H54 (cell line): ENCODE measurements around the gene ITPKB.

Experiments
- DNase-seq: peaks from one replicate; pipeline ENCODE4 v3.0.0; 2011; ENCODE audit warnings: low spot score, mixed read lengths; ENCODE audit not compliant: insufficient read length
- FAIRE-seq: peaks from 3 replicates; lab custom pipeline; 2011; peaks lifted over from hg19 to GRCh38; lab: Jason Lieb, UNC
- POLR2A ChIP-seq: IDR thresholded peaks from 2 replicates; pipeline ENCODE4 v1.6.1; 2011; ENCODE audit warnings: low read depth, mild to moderate bottlenecking, low read length

The ITPKB gene

DNA sequence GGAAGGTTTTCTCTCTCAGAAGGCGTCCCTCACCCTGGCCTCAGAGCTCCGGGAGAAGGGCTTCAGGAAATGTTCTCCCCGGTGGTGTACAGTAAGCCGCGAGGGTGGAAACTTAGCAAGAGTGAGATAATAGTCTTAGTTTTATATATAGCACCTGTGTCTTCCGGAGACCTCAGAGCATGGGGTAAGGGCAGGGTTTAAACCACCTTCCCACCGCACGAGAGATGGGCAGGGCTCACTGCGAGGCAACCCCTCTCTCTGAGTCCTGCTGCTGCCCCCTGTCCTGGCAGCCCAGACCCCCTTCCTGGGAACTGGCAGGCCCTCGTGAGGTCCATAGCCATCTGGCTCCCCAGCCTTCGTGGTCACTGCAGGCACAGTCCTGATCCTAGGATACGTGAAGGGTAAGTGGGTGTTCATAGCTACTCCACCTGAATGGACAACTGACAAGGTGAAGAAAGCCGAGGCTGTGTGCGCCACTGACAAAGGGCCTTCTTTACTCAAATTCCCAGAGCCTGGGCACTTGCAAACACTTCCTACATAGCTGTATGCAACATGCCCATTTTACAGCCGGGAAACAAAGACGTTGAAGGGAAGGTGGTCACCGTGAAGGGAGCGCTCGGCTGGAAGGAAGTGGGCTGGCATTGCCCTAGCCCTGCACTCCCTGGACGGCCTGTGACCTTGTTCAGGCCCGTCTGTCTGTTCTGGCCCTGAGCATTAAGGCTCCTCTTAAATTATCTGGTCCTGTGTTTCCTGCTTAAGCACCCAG lies 26.9 kb downstream of the ITPKB start:
- no peak for FAIRE-seq
- DNase-seq: no peak
- TF ChIP-seq POLR2A: no peak

DNA sequence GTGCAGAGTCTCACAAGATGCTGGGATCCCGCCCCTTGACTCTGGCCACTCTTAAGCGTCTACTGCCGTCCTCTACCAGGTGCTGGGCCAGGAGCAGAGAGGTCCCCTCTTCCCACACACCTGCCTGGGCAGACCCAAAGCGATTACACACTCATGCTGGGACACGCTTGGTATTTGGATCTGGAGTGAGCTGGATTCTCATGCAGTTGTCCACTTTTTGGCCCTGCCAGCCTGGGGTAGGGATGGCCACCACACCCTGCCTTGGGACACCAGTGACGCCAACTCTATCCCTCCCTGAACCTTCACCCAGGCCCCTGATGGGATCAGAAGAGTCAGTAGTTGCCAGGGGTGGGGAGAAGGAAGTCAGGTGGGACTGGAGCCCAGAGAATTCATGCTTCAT lies 28.6 kb downstream of the ITPKB start:
- no peak for TF ChIP-seq POLR2A
- FAIRE-seq: no peak

DNA sequence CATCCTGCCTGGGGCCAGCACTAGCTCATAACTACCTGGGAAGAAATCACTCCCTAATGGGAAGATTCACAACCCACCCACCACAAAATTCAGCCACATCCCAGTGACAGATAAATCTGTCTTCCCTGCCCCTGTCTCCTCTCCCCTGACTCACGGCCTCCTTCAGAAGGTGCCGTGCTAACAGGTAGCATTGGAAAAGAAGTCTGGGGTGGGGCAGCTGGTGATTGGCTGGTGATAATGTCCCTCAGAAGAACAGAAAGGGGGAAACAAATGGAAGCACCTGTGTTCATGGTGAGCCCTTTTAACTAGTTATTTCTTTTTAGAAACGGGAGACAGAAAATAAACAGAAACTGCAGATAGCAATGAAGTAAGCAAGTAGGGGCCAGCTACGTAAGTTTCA lies 29.1 kb downstream of the ITPKB start:
- DNase-seq (no peak), FAIRE-seq (no peak)
- no peak for TF ChIP-seq POLR2A

More for the DNA sequence above, 28.6 kb downstream of the ITPKB start:
- DNase-seq: no peak

DNA sequence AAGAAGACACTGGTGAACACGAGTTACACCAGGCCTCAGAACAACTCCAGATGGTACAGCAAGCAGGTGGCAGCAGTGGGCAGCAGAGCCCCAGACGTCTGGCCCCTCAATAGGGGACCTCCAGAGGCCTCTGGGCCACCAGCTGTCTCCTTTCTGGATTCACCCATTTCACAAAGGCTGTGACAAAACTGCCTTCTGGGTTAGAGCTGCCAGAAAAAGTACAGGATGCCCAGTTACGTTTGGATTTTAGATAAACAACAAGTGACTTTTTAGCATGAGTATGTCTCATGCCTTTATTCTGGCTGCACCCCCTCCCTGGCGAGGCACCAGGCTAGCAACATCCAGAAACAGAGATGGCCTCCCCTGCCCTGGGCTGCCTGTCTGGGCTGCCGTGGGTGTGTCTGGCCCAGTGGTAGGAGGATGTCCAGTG lies 30.1 kb downstream of the ITPKB start:
- FAIRE-seq (no peak), DNase-seq (no peak)
- TF ChIP-seq POLR2A: no peak

DNA sequence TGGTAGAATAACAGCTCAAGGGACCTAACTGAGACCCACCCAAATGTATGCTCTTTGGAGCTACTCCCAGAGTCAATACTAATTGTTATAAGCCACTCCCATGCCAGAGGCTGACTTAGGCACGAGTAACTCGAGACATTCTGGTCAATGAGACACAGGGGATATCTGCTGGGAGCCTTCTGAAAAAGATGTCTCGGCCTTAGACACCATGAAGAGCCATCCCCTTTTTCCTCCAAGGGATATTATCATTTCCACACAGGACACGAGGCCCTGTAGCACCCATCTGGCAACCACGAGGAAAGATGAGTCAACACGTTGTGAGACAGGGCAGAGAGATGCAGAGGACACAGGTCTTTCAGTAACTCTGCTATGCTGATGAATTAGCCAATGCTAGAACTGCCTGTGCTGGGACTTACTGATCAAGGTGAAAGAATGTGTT lies 30.7 kb downstream of the ITPKB start:
- TF ChIP-seq POLR2A: no peak
- DNase-seq: peak; percentile 65
- peak; percentile 30 for FAIRE-seq

DNA sequence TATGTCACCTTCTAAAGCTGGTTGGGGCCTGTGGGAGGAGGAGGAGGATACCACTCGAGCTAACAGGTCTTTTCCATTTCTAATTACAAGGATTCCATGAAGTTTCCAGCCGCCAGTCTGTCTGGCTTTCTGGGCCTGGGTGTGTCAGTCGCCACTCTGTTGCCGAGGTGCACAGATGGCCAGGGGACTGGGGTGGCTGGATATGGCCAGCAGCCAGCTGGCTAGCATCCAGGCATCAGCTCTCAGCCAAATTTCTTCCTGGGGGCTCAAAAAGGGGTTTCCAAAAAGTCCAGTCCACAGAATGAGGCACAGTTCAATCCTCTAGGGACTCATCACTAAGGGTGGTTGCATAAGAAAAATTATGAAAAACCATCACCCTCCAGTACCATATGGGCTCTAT lies 32.4 kb downstream of the ITPKB start:
- FAIRE-seq: no peak
- TF ChIP-seq POLR2A: no peak
- DNase-seq: no peak

DNA sequence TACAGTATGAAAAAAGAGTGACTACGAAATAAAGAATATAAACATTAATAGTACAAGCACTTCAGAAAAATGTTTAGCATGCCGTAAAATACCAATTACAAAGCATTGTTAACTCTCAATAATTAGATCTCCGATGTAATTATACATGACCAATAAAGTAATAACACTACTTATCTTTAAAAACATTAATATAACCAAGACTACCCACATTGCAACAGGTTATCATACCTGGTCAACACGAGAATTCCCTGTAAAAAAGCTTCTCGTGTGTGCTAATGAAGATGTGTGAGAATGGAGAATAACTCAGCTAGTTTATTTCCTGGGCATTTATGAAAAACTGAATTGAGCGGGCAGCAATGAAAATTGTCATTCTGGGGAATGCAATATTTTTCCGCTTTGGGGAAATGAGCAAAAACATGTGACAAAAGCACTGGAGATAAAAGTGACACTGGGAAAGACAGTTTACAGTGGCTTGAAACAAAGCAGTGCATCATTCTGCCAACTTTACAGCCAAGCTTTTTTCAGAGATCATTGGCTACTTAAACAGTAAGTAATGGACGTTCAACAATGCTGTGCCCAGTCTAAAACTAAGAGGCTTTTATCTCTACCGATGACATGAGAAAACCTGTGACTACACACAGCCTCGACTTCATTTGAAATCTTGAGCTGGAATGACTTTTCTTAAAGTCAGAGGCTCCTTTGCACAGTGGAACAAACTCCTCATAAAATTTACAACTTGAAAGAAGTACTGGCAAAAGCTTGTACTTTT lies 34.7 kb downstream of the ITPKB start:
- FAIRE-seq (no peak), DNase-seq (no peak)
- no peak for TF ChIP-seq POLR2A

DNA sequence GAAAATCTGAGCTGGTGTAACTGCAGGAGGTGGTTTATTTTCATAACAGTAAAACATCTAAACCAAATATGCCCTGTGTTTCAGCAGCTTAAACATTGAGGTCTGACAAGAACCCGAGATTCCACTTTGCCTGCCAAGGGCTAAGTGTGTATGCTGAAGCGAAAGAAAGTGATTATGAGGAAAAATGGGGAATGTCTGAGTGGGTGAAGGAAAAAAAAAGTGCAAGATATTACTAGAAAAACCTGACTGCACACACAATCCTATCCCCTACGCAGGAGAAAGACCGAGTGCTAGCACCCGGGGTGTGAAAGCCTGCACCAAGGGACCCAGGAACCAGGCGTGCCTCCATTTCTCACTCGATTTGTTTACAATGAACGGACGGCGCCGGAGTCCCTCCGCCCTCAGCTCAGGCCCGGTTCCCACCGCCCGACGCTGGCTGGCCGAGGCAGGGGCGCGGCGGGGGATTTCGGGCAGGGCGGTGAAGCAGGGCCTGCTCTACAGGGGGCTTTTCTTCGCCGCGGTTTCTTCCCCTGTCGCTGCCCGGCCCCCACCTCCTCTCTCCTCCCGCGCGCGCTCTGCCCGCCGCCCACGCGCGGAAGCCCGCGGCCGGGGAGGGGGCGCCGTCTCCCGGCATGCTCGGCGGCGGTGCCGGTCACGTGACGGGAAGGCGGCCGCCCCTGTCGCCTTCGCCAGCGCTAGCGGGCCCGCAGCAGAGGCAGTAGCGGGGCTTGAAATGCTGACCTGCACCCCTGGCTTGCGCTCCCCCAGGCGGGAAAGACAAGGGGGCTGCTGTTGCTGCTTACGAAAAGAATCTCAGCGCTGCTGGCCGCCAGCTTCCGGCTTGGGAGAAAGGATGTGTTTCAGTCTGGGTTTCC lies 35.9 kb downstream of the ITPKB start:
- peak; percentile 65 for DNase-seq
- no peak for FAIRE-seq
- peak; percentile 91 for TF ChIP-seq POLR2A

DNA sequence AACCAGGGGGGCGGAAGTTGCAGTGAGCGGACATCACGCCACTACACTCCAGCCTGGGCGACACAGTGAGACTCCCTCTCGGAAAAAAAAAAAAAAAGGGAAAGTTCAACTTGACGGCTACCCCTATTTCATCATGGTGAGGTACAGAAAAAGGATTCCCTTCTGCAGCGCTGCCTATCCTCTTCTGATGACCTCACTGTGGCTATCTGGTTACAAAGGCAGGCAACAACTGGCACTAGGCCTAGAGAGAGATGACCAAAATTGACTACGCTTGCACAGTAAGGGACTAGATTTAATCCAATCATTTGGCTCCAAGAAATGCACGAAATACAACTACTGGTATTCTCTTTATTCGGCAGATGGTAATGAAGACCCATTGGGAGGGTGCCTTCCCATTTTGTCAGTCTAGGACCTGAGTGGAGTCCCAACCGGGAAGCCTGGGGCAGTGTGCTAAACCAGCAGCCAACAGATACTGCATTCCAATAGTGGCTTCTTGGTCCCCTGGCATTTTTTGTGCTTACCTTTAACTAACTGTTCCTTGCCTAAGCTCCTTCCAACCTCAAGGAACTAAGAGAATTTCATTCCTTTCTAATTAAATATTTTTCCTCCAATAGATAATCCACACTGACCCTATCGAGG lies 36.6 kb downstream of the ITPKB start:
- no peak for DNase-seq
- FAIRE-seq: no peak
- no peak for TF ChIP-seq POLR2A

DNA sequence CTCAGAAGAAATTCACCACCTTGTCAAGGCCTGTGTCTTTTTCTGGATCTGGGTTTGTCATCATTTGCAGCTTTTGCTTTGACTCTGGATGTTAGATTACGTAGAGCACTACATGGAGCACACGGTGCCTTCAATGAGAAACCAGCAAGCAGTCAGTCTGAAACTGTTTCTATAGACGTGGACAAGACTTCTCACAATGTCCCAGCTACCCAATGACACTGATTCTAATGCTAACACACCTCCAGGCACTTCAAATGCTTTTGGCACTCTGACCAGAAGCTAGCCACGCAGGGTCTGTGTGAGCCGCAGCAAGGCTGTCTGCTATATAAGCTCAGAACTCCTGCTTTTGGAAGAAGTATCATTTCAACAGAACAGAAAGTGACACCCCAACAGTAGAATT lies 38.2 kb downstream of the ITPKB start:
- TF ChIP-seq POLR2A: no peak
- DNase-seq (no peak), FAIRE-seq (no peak)

DNA sequence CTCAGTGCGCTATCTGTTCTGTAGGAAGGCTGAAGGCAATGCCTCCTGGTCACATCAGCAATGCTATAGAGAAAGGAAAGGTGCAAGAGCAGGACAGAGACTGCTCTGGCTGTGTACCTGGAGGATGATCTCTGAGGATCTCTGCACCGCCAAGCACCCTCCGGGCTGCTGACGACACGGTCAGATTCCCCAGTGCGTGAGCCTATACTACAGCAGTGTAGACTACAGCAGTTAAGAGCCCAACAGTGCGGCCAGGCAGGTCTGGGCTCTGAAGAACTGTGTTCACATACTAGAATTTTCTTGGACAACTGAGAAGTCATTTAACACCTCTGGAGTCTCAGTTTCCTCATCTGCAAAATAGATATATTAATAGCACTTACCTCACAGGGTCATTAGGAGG lies 39.9 kb downstream of the ITPKB start:
- no peak for FAIRE-seq

DNA sequence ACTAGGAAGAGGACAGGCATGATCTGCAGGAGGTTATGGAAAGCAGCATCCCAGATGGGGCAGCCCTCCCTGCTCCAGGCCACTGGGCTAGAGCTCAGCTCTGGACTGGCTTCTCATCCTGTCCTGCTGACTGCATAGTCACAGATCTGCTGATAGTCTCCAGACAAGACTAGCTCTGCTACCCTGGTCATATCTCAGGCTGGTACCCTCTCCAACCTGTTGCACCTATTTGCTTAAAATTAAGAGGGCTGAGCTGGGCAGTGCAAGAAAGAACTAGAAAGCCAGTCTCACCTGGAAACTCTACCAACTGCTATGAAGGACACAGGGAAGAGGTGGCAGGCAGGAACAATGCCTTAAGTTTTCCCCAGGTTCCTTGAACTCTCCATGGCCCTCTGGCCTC lies 40.4 kb downstream of the ITPKB start:
- no peak for DNase-seq
- no peak for FAIRE-seq
- TF ChIP-seq POLR2A: no peak

More for the DNA sequence above, 39.9 kb downstream of the ITPKB start:
- no peak for DNase-seq
- TF ChIP-seq POLR2A: no peak

DNA sequence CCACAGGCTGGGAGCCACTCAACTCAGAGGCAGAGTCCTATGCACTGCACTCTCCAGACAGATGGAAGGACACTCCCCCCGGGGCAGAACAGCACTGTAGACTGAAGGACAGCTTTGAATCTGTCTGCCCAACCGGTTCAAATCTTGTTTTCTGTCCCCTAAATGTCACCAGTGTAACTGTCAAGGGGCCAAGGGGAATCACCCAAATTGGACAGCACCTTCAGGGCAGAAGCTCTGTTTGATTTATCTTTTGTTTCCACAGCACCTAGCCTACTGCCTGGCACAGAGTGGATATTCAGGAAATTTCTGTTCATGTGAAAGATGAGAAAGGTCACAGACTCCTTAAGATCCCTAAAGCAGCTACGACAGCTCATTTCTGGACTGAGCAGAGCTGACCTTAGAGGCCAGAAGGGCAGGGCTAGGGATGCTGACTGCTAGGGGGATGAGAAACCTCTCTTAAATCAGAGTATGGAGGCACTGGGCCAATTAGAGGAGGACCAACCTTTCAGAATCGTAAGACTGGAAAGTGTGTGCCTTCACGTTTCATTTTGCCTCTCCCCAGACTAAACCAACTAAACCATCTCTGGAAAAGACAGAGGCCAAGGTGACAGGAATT lies 41.0 kb downstream of the ITPKB start:
- FAIRE-seq (no peak), DNase-seq (no peak)
- no peak for TF ChIP-seq POLR2A
